ENCODE results near the gene CRHR1. TPM values are rescaled to one million over a fixed set of nuclear protein-coding genes. Genes with fewer than 3 reads are reported as not detected.

Gene CRHR1
- total and polyA plus RNA-seq, 7 donors = 0.09 to 0.30 TPM; not detected in 5

DNA sequence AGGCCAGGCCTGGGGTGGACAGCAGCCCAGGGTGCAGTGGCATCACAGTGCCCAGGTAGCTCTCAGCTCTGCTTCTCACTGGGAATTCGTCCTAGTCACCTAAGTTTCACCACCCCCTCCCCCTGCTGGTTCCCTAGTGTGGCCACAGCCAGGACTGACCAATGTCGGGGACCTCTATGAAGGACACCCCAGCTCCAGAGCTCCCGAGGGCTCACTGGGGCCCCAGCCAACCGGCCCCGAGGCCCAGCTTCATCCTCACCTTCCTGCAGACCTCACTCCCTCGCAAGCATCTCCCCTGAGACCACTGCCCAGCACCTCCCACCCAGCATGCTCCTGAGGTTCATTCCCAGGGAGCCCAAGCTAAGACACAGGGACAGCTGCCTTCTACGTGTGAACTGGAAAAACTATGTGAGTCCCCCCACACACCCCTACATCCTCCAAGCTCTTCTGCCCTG is 65.4 kb downstream of the CRHR1 start:
- Histone ChIP-seq H3K27me3 (ENCODE audit: insufficient read depth in 3 of 3, low read length in 2 of 3) (peaks cover 0 to 6% (median 0%) of the 10 kb centered on the region in 3 donors), H3K4me3 (no peak overlapping the region), H3K27ac (no peak overlapping the region), H3K4me1 (peaks cover 5% of the 10 kb centered on the region), H3K36me3 (ENCODE audit: insufficient read depth in 1 of 2, low read depth in 1 of 2) (no peaks in the 10 kb centered on the region), H3K9me3 (no peaks in the 10 kb centered on the region)
- intact Hi-C loops (cut with DNase I) = loop anchor here in 1 of 2 donors (10.0 kb wide), 1 partner anchor 425 kb away; no protein-coding TSS in a partner anchor
- TF ChIP-seq, protein P1, sequence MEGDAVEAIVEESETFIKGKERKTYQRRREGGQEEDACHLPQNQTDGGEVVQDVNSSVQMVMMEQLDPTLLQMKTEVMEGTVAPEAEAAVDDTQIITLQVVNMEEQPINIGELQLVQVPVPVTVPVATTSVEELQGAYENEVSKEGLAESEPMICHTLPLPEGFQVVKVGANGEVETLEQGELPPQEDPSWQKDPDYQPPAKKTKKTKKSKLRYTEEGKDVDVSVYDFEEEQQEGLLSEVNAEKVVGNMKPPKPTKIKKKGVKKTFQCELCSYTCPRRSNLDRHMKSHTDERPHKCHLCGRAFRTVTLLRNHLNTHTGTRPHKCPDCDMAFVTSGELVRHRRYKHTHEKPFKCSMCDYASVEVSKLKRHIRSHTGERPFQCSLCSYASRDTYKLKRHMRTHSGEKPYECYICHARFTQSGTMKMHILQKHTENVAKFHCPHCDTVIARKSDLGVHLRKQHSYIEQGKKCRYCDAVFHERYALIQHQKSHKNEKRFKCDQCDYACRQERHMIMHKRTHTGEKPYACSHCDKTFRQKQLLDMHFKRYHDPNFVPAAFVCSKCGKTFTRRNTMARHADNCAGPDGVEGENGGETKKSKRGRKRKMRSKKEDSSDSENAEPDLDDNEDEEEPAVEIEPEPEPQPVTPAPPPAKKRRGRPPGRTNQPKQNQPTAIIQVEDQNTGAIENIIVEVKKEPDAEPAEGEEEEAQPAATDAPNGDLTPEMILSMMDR (IDR thresholded peaks at IDR 0.05) = no peak
- ATAC-seq (no peak), DNase-seq (no peak)
- WGBS, 3 donors = 69 to 73% (median 72%) methylated on average over 7 of the region's 7 CpGs

DNA sequence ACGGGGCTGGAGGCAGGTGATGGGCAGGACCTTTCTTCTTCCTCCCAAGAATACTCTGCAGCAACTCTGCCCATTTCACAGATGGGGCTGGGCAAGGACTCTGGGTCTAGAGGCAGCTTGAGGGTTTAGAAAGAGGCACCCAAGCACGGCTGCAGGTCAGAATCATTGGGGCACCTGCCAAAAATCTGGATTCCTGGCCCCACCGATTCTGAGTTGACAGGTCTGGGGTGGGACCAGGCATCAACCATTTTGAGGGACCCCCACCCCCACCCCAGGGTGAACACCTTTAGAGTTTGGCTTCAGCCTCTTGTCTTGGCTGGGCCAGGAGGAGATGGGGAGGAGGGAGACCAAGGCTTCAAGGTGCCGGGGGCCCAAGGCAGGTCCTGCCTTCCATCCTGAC is 65.9 kb downstream of the CRHR1 start:
- 83 to 93% (median 86%) methylated on average over 4 of the region's 4 CpGs for WGBS, 3 donors
- Histone ChIP-seq H3K9me3 (no peaks in the 10 kb centered on the region), H3K27ac (no peak overlapping the region), H3K4me1 (peaks cover 5% of the 10 kb centered on the region), H3K4me3 (no peak overlapping the region), H3K27me3 (ENCODE audit: insufficient read depth in 3 of 3, low read length in 2 of 3) (peaks cover 0 to 6% (median 0%) of the 10 kb centered on the region in 3 donors), H3K36me3 (ENCODE audit: insufficient read depth in 1 of 2, low read depth in 1 of 2) (no peaks in the 10 kb centered on the region)
- TF ChIP-seq, protein P1 (IDR thresholded peaks at IDR 0.05) = no peak
- intact Hi-C loops (cut with DNase I) = loop anchor here (5.0 kb wide), 1 partner anchor 208 kb away; no protein-coding TSS in a partner anchor
- DNase-seq (no peak), ATAC-seq (no peak)

DNA sequence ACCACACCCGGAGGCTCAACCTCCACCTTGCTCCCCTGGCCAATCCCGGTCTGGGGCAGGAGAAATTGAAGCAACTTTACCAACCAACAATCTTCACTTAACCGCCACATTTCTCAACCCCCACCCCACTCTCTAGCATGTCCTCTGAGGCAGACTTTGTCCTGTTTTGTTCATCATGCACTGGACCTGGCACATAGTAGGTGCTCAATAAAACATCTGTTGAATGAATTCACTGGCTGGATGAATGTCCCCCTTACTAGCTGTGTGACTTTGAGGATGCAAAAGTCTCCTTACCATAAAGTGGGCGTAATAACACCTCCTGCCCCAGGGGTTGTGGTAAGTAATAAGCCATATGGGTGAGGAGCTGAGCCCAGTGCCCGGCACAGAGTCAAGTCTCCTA is 66.3 kb downstream of the CRHR1 start:
- no peaks in the 10 kb centered on the region for H3K9me3 ChIP-seq
- no peak for ATAC-seq
- peaks cover 0 to 6% (median 0%) of the 10 kb centered on the region in 3 donors for H3K27me3 ChIP-seq (ENCODE audit: insufficient read depth in 3 of 3, low read length in 2 of 3)
- H3K4me3 ChIP-seq = no peak overlapping the region
- intact Hi-C loops (cut with DNase I) = loop anchor here (5.0 kb wide), 1 partner anchor 208 kb away; no protein-coding TSS in a partner anchor
- WGBS, 3 donors = 81 to 86% (median 85%) methylated on average over 5 of the region's 5 CpGs
- no peaks in the 10 kb centered on the region for H3K36me3 ChIP-seq (ENCODE audit: insufficient read depth in 1 of 2, low read depth in 1 of 2)
- peaks cover 5% of the 10 kb centered on the region for H3K4me1 ChIP-seq
- TF ChIP-seq, protein P1 (IDR thresholded peaks at IDR 0.05) = no peak
- DNase-seq = no peak
- no peak overlapping the region for H3K27ac ChIP-seq

DNA sequence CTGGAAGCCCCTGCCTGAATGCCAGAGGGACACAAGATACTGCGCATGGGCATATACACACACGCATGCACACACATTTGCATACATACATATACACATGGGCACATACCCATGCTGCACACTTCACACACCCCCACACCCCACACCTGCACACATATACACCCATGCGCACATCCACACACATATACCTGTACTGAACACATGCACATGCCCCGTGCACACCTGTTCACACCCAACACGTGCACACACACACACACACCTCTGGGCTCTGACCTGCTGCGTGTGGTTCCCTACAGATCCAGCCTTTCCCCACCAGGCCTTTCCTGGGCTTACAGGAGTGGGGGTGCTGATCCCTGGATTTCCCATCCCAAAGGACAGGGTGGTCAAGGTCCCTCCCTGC is 66.9 kb downstream of the CRHR1 start:
- H3K36me3 ChIP-seq (ENCODE audit: insufficient read depth in 1 of 2, low read depth in 1 of 2) = no peaks in the 10 kb centered on the region
- H3K9me3 ChIP-seq = no peaks in the 10 kb centered on the region
- ATAC-seq (no peak), DNase-seq (no peak)
- 83 to 91% (median 84%) methylated on average over 6 of the region's 6 CpGs for WGBS, 3 donors
- no peak overlapping the region for H3K4me3 ChIP-seq
- no peak overlapping the region for H3K27ac ChIP-seq
- peaks cover 5% of the 10 kb centered on the region for H3K4me1 ChIP-seq
- H3K27me3 ChIP-seq (ENCODE audit: insufficient read depth in 3 of 3, low read length in 2 of 3) = peaks cover 0 to 6% (median 0%) of the 10 kb centered on the region in 3 donors
- TF ChIP-seq, protein P1 (IDR thresholded peaks at IDR 0.05) = no peak
- intact Hi-C loops (cut with DNase I) = loop anchor here (5.0 kb wide), 1 partner anchor 209 kb away; no protein-coding TSS in a partner anchor

DNA sequence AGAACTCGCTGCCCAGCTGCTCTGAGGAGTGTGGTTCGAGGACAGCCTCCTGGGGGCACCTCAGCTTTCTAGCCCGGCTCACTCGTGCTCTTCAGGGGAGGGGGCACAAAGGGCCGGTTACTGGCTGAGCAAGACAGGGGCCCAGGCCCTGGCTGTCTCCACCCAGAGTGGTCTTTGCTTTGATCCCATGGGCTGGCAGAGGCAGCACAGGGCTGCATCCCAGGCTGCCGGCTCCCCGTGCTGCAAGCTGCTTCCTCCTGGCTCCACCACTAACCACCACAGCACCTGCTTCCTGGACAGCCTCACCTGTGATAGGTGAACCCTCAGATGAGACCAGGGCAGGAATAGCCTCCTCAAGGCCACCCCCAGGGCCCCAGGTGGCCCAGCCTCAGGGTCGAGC is 67.3 kb downstream of the CRHR1 start:
- H3K36me3 ChIP-seq (ENCODE audit: insufficient read depth in 1 of 2, low read depth in 1 of 2) = no peaks in the 10 kb centered on the region
- no peak overlapping the region for H3K27ac ChIP-seq
- 54 to 66% (median 59%) methylated on average over 7 to 8 of the region's 8 CpGs for WGBS, 3 donors
- DNase-seq (no peak), ATAC-seq (no peak)
- no peaks in the 10 kb centered on the region for H3K9me3 ChIP-seq
- H3K4me3 ChIP-seq = no peak overlapping the region
- intact Hi-C loops (cut with DNase I) = loop anchor here (5.0 kb wide), 1 partner anchor 209 kb away; no protein-coding TSS in a partner anchor
- peaks cover 0 to 6% (median 0%) of the 10 kb centered on the region in 3 donors for H3K27me3 ChIP-seq (ENCODE audit: insufficient read depth in 3 of 3, low read length in 2 of 3)
- TF ChIP-seq, protein P1 (IDR thresholded peaks at IDR 0.05) = no peak
- peaks cover 5% of the 10 kb centered on the region for H3K4me1 ChIP-seq

All from psoas muscle (tissue), 8 donors.